SH-SY5Y (cell line): ENCODE results near the gene SPATA45.
A peak's percentile ranks its signal among the peaks of the same experiment; 100 is the strongest.

Source experiments
- GATA2 ChIP-seq: IDR thresholded peaks from 2 replicates; pipeline ENCODE4 v1.6.1; 2011; ENCODE audit warnings: mild to moderate bottlenecking, low read depth, low read length
- GATA3 ChIP-seq: IDR thresholded peaks from 2 replicates; pipeline ENCODE4 v1.6.1; 2011; ENCODE audit warnings: low read depth, mild to moderate bottlenecking, low read length, moderate library complexity

The SPATA45 gene

DNA sequence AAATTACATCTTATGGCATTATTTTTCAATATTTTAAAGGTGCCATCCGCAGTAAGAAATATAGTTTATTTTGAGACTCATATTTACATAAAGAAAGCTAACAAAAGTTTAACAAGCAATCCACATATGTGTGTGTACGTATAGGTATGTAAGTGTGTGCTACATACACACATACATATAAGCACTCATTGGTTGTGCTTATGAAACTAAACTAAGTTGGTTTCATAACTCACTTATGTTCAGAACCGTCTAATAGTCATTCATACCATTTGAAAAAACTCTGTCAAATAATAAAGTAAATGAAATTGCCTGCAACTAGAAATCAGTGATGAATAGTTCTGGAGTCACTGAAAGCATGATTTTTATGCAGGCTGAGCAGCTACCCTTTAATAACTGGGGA, 41.7 kb downstream of the SPATA45 start:
- TF ChIP-seq GATA2 (no peak), GATA3 (no peak)

DNA sequence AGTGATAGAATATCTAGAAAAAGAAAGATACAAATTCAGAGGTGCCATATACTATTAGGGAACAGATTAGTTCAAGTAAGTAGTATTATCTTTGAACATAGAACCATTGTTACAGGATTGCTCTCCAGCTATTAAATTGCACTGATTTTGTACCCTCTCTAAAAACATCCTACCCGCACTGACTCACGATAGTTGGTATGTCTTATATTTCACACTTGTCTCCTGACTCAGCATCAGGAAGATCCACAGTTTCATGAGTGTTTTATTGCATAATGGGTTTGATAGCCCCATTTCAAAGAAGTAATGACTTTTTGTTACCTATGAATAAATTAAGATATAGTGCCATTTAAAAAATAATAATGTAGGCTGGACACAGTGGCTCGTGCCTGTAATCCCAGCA, 49.8 kb downstream of the SPATA45 start:
- TF ChIP-seq GATA3 (no peak), GATA2 (no peak)

DNA sequence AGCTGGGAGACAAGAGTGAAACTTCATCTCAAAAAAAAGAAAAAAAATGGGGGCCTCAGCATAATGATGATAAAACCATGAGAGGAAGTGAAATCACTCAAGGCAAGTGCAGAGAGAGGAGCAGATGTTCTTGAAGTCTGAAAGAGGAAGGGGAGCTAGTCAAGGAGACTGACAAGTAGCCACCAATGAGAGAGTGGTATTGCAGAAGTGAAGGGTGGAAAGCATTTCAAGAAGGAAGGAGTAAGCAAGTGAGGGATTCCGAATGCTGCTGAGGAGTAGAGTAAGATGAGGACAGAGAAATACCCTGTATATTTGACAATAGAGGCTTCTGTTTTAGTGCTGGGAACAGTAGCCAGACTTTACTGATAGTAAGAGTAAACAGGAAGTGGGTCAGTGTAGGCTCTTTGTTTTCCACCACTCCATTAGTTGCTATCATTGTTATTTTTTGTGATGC, 52.9 kb downstream of the SPATA45 start:
- no peak for TF ChIP-seq GATA3
- no peak for TF ChIP-seq GATA2

DNA sequence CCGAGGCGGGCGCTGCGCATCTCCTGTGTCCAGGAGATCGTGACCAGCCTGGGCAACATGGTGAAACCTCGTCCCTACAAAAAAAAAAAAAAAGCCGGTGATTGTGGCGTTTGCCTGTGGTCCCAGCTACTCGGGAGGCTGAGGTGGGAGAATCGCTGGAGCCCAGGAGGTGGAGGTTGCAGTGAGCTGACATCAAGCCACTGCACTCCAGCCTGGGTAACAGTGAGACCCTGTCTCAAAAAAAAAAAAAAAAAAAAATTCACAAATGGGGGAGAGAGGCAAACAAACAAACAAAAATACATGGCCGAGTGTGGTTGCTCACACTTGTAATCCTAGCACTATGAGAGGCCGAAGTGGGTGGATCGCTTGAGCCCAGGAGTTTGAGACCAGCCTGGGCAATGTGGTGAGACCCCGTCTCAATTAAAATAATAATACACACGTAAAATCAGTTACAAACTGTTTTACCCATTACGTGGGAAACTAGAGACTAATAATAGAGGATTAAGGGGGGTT, 55.0 kb downstream of the SPATA45 start:
- TF ChIP-seq GATA2 (no peak), GATA3 (no peak)

DNA sequence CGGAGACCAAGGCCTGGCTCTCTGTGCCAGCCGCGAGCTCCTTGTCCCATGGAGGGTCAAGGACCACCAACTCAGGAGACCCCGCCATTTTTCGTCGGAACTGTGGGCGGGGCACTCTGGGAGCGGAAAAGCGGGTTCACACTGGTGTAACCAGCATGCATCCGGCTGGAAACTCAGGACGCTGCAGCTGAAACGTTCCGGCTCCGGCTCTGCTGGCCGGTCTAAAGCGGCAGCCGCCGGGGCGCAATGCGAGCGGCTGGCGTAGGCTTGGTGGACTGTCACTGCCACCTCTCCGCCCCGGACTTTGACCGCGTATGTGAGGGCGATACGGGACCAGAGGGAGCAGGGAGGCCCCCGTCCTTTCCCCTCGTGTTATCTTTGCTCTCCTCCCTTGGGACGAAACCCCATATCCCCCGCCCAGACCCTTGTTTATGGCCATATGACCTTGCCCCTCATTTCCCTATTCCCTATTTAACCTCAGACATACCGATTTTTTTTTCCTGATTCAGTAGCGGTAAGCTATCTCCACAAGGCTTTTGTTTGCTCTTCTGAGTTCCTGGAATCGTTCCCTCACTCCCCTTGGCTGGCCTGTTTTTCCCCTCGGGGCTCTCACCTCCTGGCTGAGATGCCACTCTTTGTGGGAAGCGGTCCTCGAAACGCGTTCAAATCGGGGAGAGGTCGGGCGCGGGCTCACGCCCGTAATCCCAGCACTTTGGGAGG, 55.6 kb downstream of the SPATA45 start, which contains the start of the genes NSL1 and TATDN3:
Gene NSL1, minus strand, starts transcription at position 102 of the 720 bp plus-strand sequence. Its CDS starts 14 bp downstream, at position 88.
Gene TATDN3, plus strand, starts transcription at position 219 of the 720 bp plus-strand sequence. Its CDS starts 28 bp downstream, at position 247.
- TF ChIP-seq GATA2 (peak; percentile 18; the same call in 1 of the 2 replicates), GATA3 (no peak)

DNA sequence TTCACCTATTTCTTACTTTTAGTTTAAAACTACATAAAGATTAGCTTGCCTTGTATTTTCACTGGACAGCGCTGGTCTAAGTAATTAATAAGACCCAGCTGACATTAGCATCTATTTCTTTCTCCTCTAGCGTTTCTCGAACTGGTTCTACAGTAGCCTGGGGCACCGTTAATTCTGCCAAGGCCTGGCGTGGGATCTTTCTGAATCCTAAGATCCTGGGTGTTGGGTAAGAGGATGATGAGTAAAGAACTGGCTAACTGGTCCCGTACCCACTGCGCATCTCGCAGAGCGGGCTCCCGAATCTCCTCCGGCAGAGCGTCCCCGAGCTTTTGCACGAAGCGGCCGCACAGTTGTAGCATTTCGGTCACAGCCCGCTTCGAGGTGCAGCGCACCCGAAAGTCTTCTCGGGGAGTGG, 56.2 kb downstream of the SPATA45 start:
- TF ChIP-seq GATA3, result no peak
- no peak for TF ChIP-seq GATA2

DNA sequence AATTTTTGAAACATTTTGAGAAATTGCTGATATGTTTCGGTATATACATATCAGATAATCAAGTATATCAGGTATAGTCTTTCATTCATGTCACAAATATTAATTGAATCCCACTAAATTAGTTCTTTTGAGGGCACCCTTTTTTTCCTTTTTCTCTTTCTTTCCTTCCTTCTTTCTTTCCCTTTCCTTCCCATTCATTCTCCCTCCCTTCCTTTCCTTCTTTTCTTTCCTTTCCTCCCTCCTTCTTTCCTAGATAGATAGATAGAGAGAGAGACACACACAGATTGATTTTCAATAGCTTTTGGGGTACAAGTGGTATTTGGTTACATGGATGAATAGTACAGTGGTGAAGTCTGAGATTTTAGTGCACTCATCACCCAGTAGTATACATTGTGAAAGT, 61.6 kb downstream of the SPATA45 start:
- no peak for TF ChIP-seq GATA3
- TF ChIP-seq GATA2, result no peak

DNA sequence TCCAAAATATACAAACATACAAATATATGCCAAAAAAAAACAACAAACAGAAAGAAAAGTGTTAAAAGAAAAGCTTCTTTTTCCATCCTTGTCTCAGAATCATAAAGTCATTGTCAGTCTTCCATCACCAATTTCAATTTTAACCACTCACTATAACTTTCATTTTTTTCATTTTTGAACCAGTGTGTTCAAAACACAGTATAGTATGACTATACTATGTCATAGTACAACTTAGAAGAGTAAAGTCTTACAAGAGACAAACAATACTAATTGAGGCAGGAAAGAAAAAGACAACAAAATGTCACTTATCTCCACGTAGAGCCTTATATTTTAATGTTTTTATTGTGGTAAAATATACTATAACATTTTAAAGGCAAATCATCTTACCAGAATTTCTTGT, 63.5 kb downstream of the SPATA45 start:
- TF ChIP-seq GATA2 (no peak), GATA3 (no peak)

DNA sequence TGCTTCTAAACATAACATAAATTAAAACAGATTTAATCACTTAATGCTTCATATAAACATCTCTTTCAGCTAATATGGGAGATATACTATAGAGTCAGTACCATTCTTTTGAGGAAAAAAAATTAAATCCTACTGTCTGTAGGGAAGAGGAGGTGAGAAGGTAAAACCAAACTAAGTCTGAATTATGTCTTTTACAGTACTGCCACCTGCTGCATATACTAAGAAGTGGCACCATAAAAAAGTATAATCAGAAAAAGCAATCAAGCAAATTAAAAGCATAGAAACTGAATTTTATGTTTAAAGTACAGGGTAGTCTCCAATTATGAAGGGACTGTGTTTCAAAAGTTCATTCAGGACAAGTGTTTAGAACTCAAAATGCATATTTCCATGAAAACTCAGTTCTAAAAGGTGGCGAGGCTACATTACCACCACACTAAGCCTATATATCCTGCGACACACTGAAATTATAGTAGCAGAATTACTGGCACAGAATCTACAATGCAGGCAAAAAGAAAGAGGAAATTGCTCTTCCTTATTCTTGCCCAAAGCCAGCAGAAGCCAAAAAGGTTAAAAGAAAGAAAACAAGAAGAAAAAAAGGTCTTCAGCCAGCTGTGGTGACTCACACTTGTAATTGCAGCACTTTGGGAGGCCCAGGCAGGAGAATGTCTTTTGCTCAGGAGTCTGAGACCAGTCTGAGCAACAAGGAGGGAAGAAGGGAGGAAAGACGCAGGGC, 64.9 kb downstream of the SPATA45 start:
- TF ChIP-seq GATA3 (no peak), GATA2 (no peak)

DNA sequence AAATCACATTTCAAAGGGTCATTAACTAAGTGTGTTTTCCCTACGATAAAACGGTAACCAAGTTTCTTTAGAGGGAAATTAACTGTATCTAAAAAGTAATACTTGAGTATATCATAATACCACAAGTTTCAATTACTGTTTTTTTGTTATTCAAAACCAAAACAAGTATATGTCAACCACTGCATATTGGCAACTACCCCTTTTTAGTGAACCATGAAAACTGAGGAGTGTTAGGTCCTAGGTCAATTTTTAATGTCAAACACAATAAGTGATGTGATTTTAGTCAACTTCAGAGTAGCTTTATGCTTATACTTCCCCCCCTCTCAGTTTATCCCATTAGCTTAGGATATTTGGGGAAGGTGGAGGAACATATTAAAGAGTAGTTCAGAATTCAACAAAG, 66.2 kb downstream of the SPATA45 start:
- TF ChIP-seq GATA2 (no peak), GATA3 (no peak)

DNA sequence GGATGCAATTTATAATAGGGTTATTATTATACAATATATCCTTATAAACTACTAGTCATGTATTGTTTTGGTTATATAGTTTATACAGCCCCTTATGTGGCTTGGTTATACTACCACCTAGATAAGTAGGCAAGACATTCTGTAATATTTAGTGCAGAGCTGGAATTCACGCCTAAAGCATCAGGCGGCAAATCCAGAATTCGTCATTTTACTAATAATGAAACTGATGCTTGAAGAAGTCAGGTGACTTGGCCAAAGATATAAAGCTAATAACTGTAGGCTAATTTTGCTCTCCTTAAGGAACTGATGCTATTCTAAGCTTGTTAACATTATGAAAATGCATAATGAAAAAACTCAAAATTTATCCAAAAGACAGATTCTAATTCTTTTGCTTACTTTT, 66.7 kb downstream of the SPATA45 start:
- TF ChIP-seq GATA3 (no peak), GATA2 (no peak)
